MCF 10A (cell line): ENCODE measurements around the gene CCDC197. TPM values are rescaled to one million over a fixed set of nuclear protein-coding genes. Genes with fewer than 3 reads are reported as not detected.
A peak's percentile ranks its signal among the peaks of the same experiment; 100 is the strongest.

Source experiments
- BruUV-seq: library from RNA; stranded (reverse); fragments of 400-500 nt; replicated peaks from 2 replicates; lab custom pipeline; 2021; lab: Mats Ljungman, UMichigan
- CTCF ChIA-PET: fragments of 300-600 bp; sonication (Branson Sonifier 250); formaldehyde crosslinking; extraction: SDS; loops from one replicate; lab custom pipeline; 2021; ENCODE audit warnings: antibody characterized with exemption, inconsistent platforms; lab: Yijun Ruan, JAX
- POLR2A ChIA-PET: fragments of 300-600, 350-650 bp; sonication (Branson Sonifier 250); formaldehyde crosslinking; extraction: SDS; loops from one replicate; lab custom pipeline; 2020; ENCODE audit warnings: antibody characterized with exemption, inconsistent platforms; lab: Yijun Ruan, JAX
- DNase-seq: peaks from one replicate; pipeline ENCODE4 v3.0.0-alpha.2; 2018; ENCODE audit not compliant: unreplicated experiment
- H3K27ac Mint-ChIP-seq: one replicate; pipeline ENCODE4 v1.8.0; 2022; ENCODE audit warnings: mild to moderate bottlenecking, low read depth, mixed read lengths; ENCODE audit not compliant: unreplicated experiment
- H3K27me3 Mint-ChIP-seq: one replicate; pipeline ENCODE4 v1.8.0; 2022; ENCODE audit warnings: mixed read lengths; ENCODE audit not compliant: insufficient read depth, unreplicated experiment
- H3K36me3 Mint-ChIP-seq: one replicate; pipeline ENCODE4 v1.8.0; 2022; ENCODE audit warnings: mild to moderate bottlenecking, moderate library complexity, mixed read lengths; ENCODE audit not compliant: insufficient read depth, unreplicated experiment
- H3K4me1 Mint-ChIP-seq: one replicate; pipeline ENCODE4 v1.8.0; 2022; ENCODE audit warnings: mixed read lengths; ENCODE audit not compliant: insufficient read depth, unreplicated experiment
- H3K4me3 Mint-ChIP-seq: one replicate; pipeline ENCODE4 v1.8.0; 2022; ENCODE audit warnings: mild to moderate bottlenecking, moderate library complexity, mixed read lengths; ENCODE audit not compliant: unreplicated experiment
- H3K9me3 Mint-ChIP-seq: one replicate; pipeline ENCODE4 v1.8.0; 2022; ENCODE audit warnings: mixed read lengths; ENCODE audit not compliant: unreplicated experiment
- intact Hi-C: fragments of 100-400 bp; cut with micrococcal nuclease; formaldehyde crosslinking; loops from 2 replicates; pipeline ENCODE4 v1.14.1; 2022
- total RNA-seq: library from RNA; stranded (reverse); gene quantifications from 2 replicates; pipeline ENCODE4 v1.2.3, GENCODE V29; 2022
- TF ChIP-seq, protein P1 (sequence below): fragments of 200-600 bp; IDR thresholded peaks from one replicate; pipeline ENCODE4 v1.8.0; 2022; ENCODE audit warnings: antibody characterized with exemption, mild to moderate bottlenecking; ENCODE audit not compliant: unreplicated experiment

CCDC197 gene
- total RNA-seq, 1 experiment from 2014 or later = not detected

DNA sequence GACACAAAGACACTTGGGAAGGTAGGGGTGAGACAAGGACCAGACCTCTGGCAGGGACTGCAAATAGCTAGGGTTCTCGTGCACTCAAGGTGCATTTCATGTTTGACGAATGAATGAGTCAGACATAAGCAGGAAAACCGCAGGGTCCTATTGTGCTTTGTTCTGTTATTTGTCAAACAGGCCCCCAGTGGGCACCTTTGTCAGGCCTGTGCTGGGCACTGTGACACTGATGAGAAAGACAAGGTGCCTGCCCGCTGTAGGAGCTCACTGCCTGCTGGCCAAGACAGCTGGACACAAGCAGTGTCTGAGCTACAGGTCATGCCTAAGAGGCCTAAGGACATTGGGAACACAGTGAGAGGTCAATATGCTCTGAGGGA is 31.3 kb downstream of the CCDC197 start:
- CTCF ChIA-PET = interaction anchor here (0.6 to 3.0 kb wide), 7 partner anchors 8 to 841 kb away, joined by 3 to 21 read pairs (median 4); no protein-coding TSS in a partner anchor
- H3K4me3 Mint-ChIP-seq = no peak overlapping the region
- H3K4me1 Mint-ChIP-seq = peaks cover 7% of the 10 kb centered on the region
- TF ChIP-seq, protein P1, sequence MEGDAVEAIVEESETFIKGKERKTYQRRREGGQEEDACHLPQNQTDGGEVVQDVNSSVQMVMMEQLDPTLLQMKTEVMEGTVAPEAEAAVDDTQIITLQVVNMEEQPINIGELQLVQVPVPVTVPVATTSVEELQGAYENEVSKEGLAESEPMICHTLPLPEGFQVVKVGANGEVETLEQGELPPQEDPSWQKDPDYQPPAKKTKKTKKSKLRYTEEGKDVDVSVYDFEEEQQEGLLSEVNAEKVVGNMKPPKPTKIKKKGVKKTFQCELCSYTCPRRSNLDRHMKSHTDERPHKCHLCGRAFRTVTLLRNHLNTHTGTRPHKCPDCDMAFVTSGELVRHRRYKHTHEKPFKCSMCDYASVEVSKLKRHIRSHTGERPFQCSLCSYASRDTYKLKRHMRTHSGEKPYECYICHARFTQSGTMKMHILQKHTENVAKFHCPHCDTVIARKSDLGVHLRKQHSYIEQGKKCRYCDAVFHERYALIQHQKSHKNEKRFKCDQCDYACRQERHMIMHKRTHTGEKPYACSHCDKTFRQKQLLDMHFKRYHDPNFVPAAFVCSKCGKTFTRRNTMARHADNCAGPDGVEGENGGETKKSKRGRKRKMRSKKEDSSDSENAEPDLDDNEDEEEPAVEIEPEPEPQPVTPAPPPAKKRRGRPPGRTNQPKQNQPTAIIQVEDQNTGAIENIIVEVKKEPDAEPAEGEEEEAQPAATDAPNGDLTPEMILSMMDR = no peak
- no peak overlapping the region for H3K27ac Mint-ChIP-seq
- intact Hi-C loops = no loop called here
- peak; percentile 70 for DNase-seq
- H3K27me3 Mint-ChIP-seq = no peaks in the 10 kb centered on the region
- POLR2A ChIA-PET = no interaction called here
- no peaks in the 10 kb centered on the region for H3K36me3 Mint-ChIP-seq
- no TSS peak for BruUV-seq
- no peaks in the 10 kb centered on the region for H3K9me3 Mint-ChIP-seq

DNA sequence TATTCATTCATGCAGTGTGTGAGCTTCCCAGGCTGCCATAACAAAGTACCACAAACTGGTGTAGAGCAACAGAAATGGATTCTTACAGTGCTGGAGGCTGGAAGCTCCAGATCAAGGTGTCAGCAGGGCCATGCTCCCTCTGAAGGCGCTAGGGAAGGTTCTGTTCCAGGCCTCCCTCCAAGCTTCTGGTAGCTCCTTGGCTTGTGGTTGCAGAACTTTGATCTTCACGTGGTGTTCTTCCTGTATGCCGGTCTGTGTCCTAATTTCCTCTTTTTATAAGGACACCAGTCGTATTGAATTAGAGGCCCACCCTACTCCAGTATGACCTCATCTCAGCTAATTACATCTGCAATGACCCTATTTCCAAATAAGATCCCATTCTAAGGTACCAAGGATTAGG is 32.2 kb downstream of the CCDC197 start:
- no TSS peak for BruUV-seq
- ChIA-PET POLR2A (no interaction called here), CTCF (interaction anchor here (0.6 to 3.0 kb wide), 7 partner anchors 7 to 842 kb away, joined by 3 to 21 read pairs (median 4); no protein-coding TSS in a partner anchor)
- intact Hi-C loops = no loop called here
- Mint-ChIP-seq H3K4me3 (no peak overlapping the region), H3K9me3 (no peaks in the 10 kb centered on the region), H3K27me3 (no peaks in the 10 kb centered on the region), H3K27ac (no peak overlapping the region), H3K4me1 (peaks cover 7% of the 10 kb centered on the region), H3K36me3 (no peaks in the 10 kb centered on the region)
- TF ChIP-seq, protein P1 = no peak
- no peak for DNase-seq

DNA sequence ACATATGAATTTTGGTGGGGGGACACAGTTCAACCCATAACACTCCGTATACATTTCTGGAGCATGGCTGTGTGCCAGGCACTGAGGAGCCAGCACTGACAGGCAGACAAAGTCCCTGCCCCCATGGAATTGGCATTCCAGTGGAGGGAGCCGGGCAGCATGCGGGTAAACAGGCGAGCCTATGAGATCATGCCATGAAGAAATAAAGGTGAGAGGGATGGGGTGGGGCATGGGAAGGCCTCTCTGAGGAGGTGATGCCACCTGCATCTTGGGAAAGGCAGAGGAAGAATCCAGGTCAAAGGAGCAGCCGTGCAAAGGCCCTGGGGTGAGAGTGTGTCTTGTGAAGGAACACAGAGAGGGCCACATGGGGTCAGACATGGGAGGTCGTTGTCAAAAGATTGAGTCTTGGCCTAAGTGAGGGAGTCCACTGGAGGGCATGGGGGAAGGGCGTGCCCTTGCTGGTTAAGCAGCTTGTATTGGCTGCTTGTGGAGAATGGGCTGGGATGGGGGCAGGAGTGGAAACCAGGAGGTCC is 32.6 kb downstream of the CCDC197 start:
- intact Hi-C loops = no loop called here
- H3K4me1 Mint-ChIP-seq = peaks cover 7% of the 10 kb centered on the region
- ChIA-PET POLR2A (no interaction called here), CTCF (interaction anchor here (0.6 to 1.6 kb wide), 2 partner anchors 101 to 355 kb away, joined by 3 to 4 read pairs; no protein-coding TSS in a partner anchor)
- H3K27ac Mint-ChIP-seq = no peak overlapping the region
- no peak overlapping the region for H3K4me3 Mint-ChIP-seq
- H3K27me3 Mint-ChIP-seq = no peaks in the 10 kb centered on the region
- H3K9me3 Mint-ChIP-seq = no peaks in the 10 kb centered on the region
- no TSS peak for BruUV-seq
- no peak for DNase-seq
- H3K36me3 Mint-ChIP-seq = no peaks in the 10 kb centered on the region
- TF ChIP-seq, protein P1 = no peak

DNA sequence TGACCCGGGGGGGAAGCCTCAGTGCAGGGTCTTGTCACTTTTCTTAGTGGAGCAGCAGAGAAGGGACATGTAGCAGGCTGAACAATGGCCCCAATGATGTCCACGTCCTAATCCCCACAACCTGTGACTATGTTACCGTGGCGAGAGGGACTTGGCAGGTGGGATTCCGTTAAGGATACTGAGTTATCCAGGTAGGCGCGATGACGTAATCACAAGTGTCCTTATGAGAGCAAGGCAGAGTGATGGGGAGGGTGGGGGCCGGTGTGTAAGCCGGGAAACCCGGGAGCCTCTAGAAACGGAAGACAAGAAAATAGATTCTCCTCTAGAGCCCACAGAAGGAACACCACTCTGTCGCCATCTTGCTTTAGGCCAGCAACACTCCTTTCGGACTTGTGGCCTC is 33.5 kb downstream of the CCDC197 start:
- TF ChIP-seq, protein P1 = no peak
- no peak for DNase-seq
- intact Hi-C loops = no loop called here
- ChIA-PET POLR2A (no interaction called here), CTCF (no interaction called here)
- H3K27me3 Mint-ChIP-seq = no peaks in the 10 kb centered on the region
- H3K27ac Mint-ChIP-seq = no peak overlapping the region
- peaks cover 7% of the 10 kb centered on the region for H3K4me1 Mint-ChIP-seq
- H3K36me3 Mint-ChIP-seq = no peaks in the 10 kb centered on the region
- H3K4me3 Mint-ChIP-seq = no peak overlapping the region
- no TSS peak for BruUV-seq
- no peaks in the 10 kb centered on the region for H3K9me3 Mint-ChIP-seq
